Uterus (tissue), 2 donors: Measurements from ENCODE around the gene GNB1.

ENCODE experiments used
- CTCF ChIP-seq, 4 experiments: fragments of 200-600 bp in 2 of 4; fragments of 450-650 bp in 2 of 4; sonication (generic) in 2 of 4; IDR thresholded peaks; one replicate each; pipeline ENCODE4 v1.5.1; 2016 to 2019; ENCODE audit warnings: antibody characterized with exemption in 4 of 4, mild to moderate bottlenecking in 2 of 4, moderate library complexity in 1 of 4
- POLR2A ChIP-seq, 2 donors: fragments of 450-650 bp; IDR thresholded peaks; one replicate each; pipeline ENCODE4 v1.6.1; 2016; ENCODE audit warnings: antibody characterized with exemption in 2 of 2, mild to moderate bottlenecking in 1 of 2, moderate library complexity in 1 of 2

- TF ChIP-seq POLR2A (IDR thresholded peaks at IDR 0.05) = no peak
- no peak for TF ChIP-seq CTCF (IDR thresholded peaks at IDR 0.05)
These were observed 43.0 kb downstream of the GNB1 start for GRCh38 chr1:1847890-1848289.
